ENCODE measurements around the gene ASAP2. TPM values are rescaled to one million over a fixed set of nuclear protein-coding genes. Genes with fewer than 3 reads are reported as not detected.

Gene ASAP2
- total RNA-seq, 4 donors from 2014 or later: 33.2 to 62.1 (median 54.5) TPM

DNA sequence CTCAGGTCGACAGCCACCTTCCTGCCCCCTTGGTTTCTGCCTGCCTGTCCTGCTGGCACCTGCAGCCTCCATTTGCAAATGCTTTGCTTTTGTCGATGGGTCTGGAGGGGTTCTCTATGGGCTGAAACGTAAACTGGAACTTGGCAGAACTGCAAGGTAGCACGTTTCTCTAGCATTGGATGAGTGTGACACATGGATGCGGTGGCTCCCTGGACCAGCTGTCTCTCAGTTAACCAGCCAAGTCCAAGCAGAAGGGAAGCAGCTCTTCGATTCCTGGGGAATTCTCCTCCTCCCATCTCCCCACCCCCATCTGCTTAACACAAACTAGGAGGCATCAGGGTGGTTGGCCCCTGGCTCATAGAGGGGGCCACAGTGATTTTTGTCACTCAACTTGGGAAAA is 159.4 kb downstream of the ASAP2 start:
- TF ChIP-seq EP300 (IDR thresholded peaks at IDR 0.05; ENCODE audit: low read depth) (no peak), POLR2AphosphoS5 (IDR thresholded peaks at IDR 0.05) (no peak), CTCF (IDR thresholded peaks at IDR 0.05) (no peak), POLR2A (IDR thresholded peaks at IDR 0.05) (no peak)
- in situ Hi-C loops (cut with MboI; ENCODE audit: low pct_ligation_motif_present in 1 of 4, low pct_unique_long_range_greater_than_20kb in 1 of 4, low sequenced_read_pairs in 3 of 4): no loop called here
- Histone ChIP-seq H3K27me3 (no peaks in the 10 kb centered on the region), H3K4me3 (no peak overlapping the region), H3K9me3 (no peaks in the 10 kb centered on the region), H3K27ac (no peak overlapping the region), H3K4me1 (no peaks in the 10 kb centered on the region), H3K36me3 (peaks cover 0 to 18% (median 2%) of the 10 kb centered on the region in 4 donors)
- intact Hi-C loops (cut with DNase I; ENCODE audit: low total_unique reads): no loop called here
- DNase-seq: no peak
- WGBS, 2 donors (ENCODE audit: low coverage in 1 of 2): 79 to 100% methylated on average over 1 to 6 of the region's 6 CpGs

DNA sequence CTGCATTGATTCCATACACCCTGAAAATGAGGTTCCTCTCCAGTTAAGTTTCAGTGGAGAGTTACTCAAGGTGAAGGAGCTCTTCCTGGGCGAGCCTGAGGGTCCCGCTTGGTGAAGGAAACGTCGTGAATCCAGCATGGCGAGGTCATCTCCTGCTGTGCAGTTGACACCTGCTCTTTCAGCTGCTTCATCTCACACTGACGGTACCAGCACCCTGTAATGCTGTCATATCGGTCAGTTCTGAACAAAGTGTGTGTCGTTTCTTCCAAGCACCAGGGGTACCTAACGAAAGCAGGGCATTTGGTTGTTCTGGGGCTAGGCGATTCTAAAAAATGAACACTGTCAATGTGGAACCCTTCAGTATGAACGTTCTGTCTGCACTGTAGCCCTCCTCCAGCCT is 164.1 kb downstream of the ASAP2 start:
- intact Hi-C loops (cut with DNase I; ENCODE audit: low total_unique reads): no loop called here
- no peak overlapping the region for H3K27ac ChIP-seq
- no peak overlapping the region for H3K4me3 ChIP-seq
- H3K4me1 ChIP-seq: no peaks in the 10 kb centered on the region
- TF ChIP-seq CTCF (IDR thresholded peaks at IDR 0.05) (no peak), POLR2A (IDR thresholded peaks at IDR 0.05) (no peak), EP300 (IDR thresholded peaks at IDR 0.05; ENCODE audit: low read depth) (no peak), POLR2AphosphoS5 (IDR thresholded peaks at IDR 0.05) (no peak)
- H3K27me3 ChIP-seq: no peaks in the 10 kb centered on the region
- peaks cover 0 to 8% (median 2%) of the 10 kb centered on the region in 4 donors for H3K36me3 ChIP-seq
- 88 to 91% methylated on average over 5 to 11 of the region's 11 CpGs for WGBS, 2 donors (ENCODE audit: low coverage in 1 of 2)
- DNase-seq: no peak
- in situ Hi-C loops (cut with MboI; ENCODE audit: low pct_ligation_motif_present in 1 of 4, low pct_unique_long_range_greater_than_20kb in 1 of 4, low sequenced_read_pairs in 3 of 4): no loop called here
- H3K9me3 ChIP-seq: no peaks in the 10 kb centered on the region

GRCh38 chr2:9373047-9373446 is 166.4 kb downstream of the ASAP2 start:
- Histone ChIP-seq H3K9me3 (no peaks in the 10 kb centered on the region), H3K27ac (no peak overlapping the region)
- in situ Hi-C loops (cut with MboI; ENCODE audit: low pct_ligation_motif_present in 1 of 4, low pct_unique_long_range_greater_than_20kb in 1 of 4, low sequenced_read_pairs in 3 of 4): no loop called here

DNA sequence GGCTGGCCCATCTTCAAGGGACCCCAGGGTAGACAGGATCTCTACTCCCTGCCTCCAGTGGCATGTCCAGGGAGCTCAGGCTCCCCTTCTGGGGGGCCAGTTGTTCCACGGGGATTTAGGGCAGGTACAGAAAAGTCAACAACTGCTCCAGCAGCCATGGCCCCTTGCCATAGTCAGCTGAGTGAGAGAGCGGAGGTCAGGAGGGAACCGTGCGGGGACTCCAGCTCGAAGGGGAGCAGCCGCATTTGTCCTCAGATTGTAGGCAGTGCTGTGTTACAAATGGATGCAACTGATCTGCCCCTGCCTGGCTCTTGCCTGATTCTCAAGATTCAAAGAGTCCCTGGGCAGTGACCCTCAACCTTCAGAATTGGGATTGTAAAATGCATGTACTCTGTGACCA is 166.9 kb downstream of the ASAP2 start:
- H3K9me3 ChIP-seq: no peaks in the 10 kb centered on the region
- peaks cover 0 to 9% (median 2%) of the 10 kb centered on the region in 4 donors for H3K36me3 ChIP-seq
- H3K27ac ChIP-seq: no peak overlapping the region
- no peaks in the 10 kb centered on the region for H3K27me3 ChIP-seq
- DNase-seq: no peak
- peaks cover 0 to 9% (median 2%) of the 10 kb centered on the region in 4 donors for H3K4me1 ChIP-seq
- intact Hi-C loops (cut with DNase I; ENCODE audit: low total_unique reads): no loop called here
- TF ChIP-seq POLR2A (IDR thresholded peaks at IDR 0.05) (no peak), EP300 (IDR thresholded peaks at IDR 0.05; ENCODE audit: low read depth) (no peak), POLR2AphosphoS5 (IDR thresholded peaks at IDR 0.05) (no peak), CTCF (IDR thresholded peaks at IDR 0.05) (no peak)
- H3K4me3 ChIP-seq: no peak overlapping the region
- in situ Hi-C loops (cut with MboI; ENCODE audit: low pct_ligation_motif_present in 1 of 4, low pct_unique_long_range_greater_than_20kb in 1 of 4, low sequenced_read_pairs in 3 of 4): no loop called here
- 88% methylated on average over 6 of the region's 6 CpGs; no CpG with 5 or more reads in 1 of the 2 donors for WGBS, 2 donors (ENCODE audit: low coverage in 1 of 2)

More at GRCh38 chr2:9373047-9373446, 166.4 kb downstream of the ASAP2 start:
- Histone ChIP-seq H3K4me3 (no peak overlapping the region), H3K4me1 (peaks cover 0 to 7% (median under 1%) of the 10 kb centered on the region in 4 donors), H3K36me3 (peaks cover 0 to 9% (median 2%) of the 10 kb centered on the region in 4 donors), H3K27me3 (no peaks in the 10 kb centered on the region)
- TF ChIP-seq CTCF (IDR thresholded peaks at IDR 0.05) (no peak), POLR2A (IDR thresholded peaks at IDR 0.05) (no peak), EP300 (IDR thresholded peaks at IDR 0.05; ENCODE audit: low read depth) (no peak), POLR2AphosphoS5 (IDR thresholded peaks at IDR 0.05) (no peak)
- intact Hi-C loops (cut with DNase I; ENCODE audit: low total_unique reads): no loop called here
- no peak for DNase-seq
- WGBS, 2 donors (ENCODE audit: low coverage in 1 of 2): 87% methylated on average over 17 of the region's 17 CpGs; no CpG with 5 or more reads in 1 of the 2 donors

Data from transverse colon (tissue), 4 donors.